ENCODE data around the gene SOX30.

SOX30 gene

DNA sequence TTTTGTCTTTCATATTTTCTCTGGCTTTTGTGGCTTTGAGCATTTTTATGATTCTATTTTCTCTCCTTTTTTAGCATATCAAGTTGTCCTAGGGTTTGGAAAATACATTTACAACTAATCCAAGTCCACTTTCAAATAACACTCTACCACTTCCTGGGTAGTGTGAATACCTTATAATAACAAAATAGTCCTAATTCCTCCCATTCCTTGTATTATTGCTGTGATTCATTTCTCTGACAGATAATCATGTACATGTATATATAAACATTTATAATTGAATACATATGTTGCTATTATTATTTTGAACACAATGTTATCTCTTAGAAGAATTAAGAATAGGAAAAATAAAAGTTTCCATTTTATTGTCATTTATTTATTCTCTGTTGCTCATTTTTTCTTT is 61.8 kb downstream of the SOX30 start:
- no peak overlapping the region for H3K4me3 Mint-ChIP-seq
- no peaks in the 10 kb centered on the region for H3K27me3 Mint-ChIP-seq
- H3K9me3 Mint-ChIP-seq = peaks cover 0 to 7% of the 10 kb centered on the region in 2 donors
- H3K36me3 Mint-ChIP-seq = peaks cover 0 to 7% of the 10 kb centered on the region in 2 donors
- DNase-seq (no peak), ATAC-seq (replicated peaks) (no peak)
- peaks cover 30 to 40% of the 10 kb centered on the region in 2 donors for H3K4me1 Mint-ChIP-seq
- peak overlapping the region; percentile 81 for H3K27ac Mint-ChIP-seq

DNA sequence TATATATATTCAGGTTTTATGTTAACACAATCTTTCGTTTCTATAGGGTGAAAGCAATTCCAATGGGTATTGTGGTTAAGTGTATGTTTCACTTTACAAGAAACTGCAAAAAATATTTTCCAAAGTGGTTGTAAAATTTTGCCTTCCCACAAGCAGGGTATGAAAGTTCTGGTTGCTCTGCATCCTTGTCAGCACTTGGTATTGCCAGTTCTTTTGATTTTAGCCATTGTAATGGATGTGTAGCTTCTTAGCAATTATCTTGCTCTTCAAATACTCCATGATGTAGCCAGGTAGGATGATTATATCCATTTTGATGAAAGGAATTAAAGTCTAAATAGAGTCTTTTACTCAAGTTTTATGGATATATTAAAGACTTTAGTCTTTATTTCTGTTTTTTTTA is 67.6 kb downstream of the SOX30 start:
- peaks cover 4% of the 10 kb centered on the region in 2 donors for H3K9me3 Mint-ChIP-seq
- no peak for DNase-seq
- ATAC-seq (replicated peaks) = no peak
- H3K4me3 Mint-ChIP-seq = no peak overlapping the region
- peaks cover 2 to 3% of the 10 kb centered on the region in 2 donors for H3K36me3 Mint-ChIP-seq
- H3K27me3 Mint-ChIP-seq = no peaks in the 10 kb centered on the region
- no peak overlapping the region for H3K27ac Mint-ChIP-seq
- H3K4me1 Mint-ChIP-seq = peaks cover 32 to 46% of the 10 kb centered on the region in 2 donors

DNA sequence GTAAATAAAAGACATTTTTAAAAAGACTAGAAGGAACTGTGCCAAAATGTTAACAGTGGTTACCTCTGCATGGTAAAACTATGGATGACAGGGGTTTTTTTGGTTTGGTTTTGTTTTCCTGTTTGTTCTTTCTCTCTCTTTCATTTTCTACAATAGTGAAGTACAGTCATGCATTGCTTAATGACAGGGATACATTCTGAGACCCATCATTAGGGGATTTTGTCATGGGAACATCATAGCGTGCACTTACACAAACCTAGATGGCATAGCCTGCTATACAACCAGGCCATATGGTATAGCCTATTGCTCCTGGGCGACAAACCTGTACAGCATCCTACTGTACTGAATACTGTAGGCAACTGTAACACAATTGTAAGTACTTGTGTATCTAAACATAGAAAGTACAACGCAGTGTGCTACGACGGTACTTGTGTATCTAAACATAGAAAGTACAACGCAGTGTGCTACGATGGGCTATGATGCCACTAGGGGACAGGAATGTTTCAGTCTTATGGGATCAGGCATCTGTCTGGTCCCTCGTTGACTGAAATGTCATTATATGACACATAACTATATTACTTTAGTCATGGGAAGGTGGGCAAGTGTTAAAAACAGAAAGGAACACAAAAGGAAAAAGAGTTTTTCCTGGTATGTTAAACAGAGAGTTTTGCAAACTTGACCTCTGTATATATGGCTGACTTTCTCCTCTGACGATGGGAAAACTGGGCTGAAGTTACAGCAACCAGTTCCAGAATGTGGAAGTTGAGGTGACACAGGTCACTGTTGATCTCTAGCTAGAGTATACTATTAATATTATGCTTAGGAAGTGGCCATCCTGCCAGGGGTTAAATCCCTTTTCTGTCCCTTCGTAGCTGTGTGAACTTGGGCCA is 69.3 kb downstream of the SOX30 start:
- H3K9me3 Mint-ChIP-seq = peaks cover 4% of the 10 kb centered on the region in 2 donors
- no peak overlapping the region for H3K4me3 Mint-ChIP-seq
- H3K27ac Mint-ChIP-seq = peak overlapping the region; percentile 75
- DNase-seq (no peak), ATAC-seq (replicated peaks) (peak; percentile 69 to 88)
- H3K27me3 Mint-ChIP-seq = no peaks in the 10 kb centered on the region
- peaks cover 43 to 60% of the 10 kb centered on the region in 2 donors for H3K4me1 Mint-ChIP-seq
- H3K36me3 Mint-ChIP-seq = peaks cover 2 to 3% of the 10 kb centered on the region in 2 donors

DNA sequence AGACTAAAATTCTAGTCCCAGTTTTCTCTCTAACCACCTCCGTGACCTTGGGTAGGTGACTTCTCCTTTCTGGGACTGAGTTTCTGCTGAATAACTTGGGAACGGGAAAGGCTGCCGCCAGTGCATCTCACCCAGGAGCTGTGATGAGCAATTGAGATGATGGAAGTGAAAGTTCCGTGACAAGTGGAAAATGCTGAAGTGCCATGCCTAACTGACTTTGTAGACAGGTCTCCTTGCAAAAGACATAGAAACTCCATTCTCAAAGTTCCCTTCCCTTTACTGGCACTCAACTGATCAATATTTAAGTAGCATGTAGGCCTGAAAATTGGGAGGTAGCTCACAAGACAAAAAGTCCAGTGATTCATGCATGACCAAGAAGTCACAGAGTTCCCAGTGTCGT is 70.3 kb downstream of the SOX30 start:
- peaks cover 4% of the 10 kb centered on the region in 2 donors for H3K9me3 Mint-ChIP-seq
- H3K4me3 Mint-ChIP-seq = peak overlapping the region; percentile 20 to 42
- H3K27ac Mint-ChIP-seq = peak overlapping the region; percentile 92
- H3K36me3 Mint-ChIP-seq = peaks cover 2 to 3% of the 10 kb centered on the region in 2 donors
- DNase-seq (no peak), ATAC-seq (replicated peaks) (peak; percentile 51 to 59)
- H3K27me3 Mint-ChIP-seq = no peaks in the 10 kb centered on the region
- peaks cover 45 to 65% of the 10 kb centered on the region in 2 donors for H3K4me1 Mint-ChIP-seq

DNA sequence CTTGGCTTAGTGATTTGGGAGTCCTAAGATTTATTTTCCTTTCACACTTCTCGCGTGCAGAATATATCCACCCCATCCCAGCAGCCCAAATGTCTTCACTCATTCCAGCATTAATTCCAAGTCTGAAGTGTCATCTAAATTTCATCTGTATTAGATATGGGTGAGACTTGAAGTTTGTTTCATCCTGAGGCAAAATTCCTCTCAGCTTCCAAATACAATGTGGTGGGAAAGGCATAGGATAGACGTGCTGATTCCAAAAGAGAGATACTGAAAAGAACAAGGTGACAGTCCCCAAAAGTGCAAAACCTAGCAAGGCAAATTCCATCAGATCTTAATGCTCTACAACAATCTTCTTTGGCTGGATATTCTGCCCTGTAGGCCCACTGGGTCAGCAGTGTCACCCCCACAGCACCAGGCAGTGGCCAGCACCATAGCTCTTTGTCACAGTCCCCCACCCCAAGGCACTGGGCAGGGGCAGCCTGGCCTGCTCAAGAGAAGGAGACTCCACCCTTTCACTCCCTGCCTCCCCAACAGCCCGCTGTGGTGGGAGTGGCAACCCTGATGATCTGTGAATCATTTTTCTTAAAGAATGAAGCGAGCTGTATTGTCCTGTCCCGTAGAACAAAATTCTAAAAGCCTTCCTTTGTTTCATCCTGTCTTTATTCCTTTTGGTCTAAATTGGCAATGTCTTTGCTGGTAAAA is 74.0 kb downstream of the SOX30 start:
- no peaks in the 10 kb centered on the region for H3K36me3 Mint-ChIP-seq
- H3K27me3 Mint-ChIP-seq = no peaks in the 10 kb centered on the region
- no peaks in the 10 kb centered on the region for H3K9me3 Mint-ChIP-seq
- DNase-seq (no peak), ATAC-seq (replicated peaks) (no peak)
- no peak overlapping the region for H3K4me3 Mint-ChIP-seq
- peaks cover 55 to 82% of the 10 kb centered on the region in 2 donors for H3K4me1 Mint-ChIP-seq
- no peak overlapping the region for H3K27ac Mint-ChIP-seq

DNA sequence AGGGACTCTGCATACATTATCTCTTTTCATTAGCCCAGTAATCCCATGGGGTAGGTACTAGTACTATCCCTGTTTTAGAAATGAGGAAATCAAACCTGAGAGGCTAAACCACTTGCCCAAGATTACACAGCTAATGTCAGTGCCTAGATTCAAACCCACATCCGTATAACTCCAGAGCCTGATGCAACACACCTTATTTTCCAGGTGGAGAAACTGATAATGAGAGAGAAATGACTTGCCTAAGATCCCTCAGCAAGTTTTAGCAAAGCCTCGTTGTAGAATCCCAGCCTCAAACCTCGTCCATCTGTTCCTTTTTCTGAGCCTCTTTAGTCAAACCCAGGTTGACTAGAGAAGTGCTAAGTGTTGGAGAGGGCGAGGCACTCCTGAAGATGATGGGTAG is 75.6 kb downstream of the SOX30 start:
- H3K9me3 Mint-ChIP-seq = no peaks in the 10 kb centered on the region
- H3K4me1 Mint-ChIP-seq = peaks cover 47 to 81% of the 10 kb centered on the region in 2 donors
- ATAC-seq (replicated peaks) = peak in 1 of 2 donors; percentile 21
- no peak for DNase-seq
- no peak overlapping the region for H3K27ac Mint-ChIP-seq
- no peaks in the 10 kb centered on the region for H3K27me3 Mint-ChIP-seq
- no peaks in the 10 kb centered on the region for H3K36me3 Mint-ChIP-seq
- no peak overlapping the region for H3K4me3 Mint-ChIP-seq
